ENCODE results near the gene DNMT3B.

GRCh38 chr20:32762754-32763201 is 593 bp downstream of the DNMT3B start:
- no peak for TF ChIP-seq CTCF (IDR thresholded peaks at IDR 0.05)
- TF ChIP-seq POLR2A (IDR thresholded peaks at IDR 0.05): no peak

Data from adrenal gland (tissue), 5 donors.